Measurements from ENCODE around the gene SLC1A5. TPM values are rescaled to one million over a fixed set of nuclear protein-coding genes. Genes with fewer than 3 reads are reported as not detected.
A peak's percentile ranks its signal among the peaks of the same experiment; 100 is the strongest.

Gene SLC1A5
- polyA plus RNA-seq, 3 donors, result 34.6 to 64.9 (median 57.3) TPM

DNA sequence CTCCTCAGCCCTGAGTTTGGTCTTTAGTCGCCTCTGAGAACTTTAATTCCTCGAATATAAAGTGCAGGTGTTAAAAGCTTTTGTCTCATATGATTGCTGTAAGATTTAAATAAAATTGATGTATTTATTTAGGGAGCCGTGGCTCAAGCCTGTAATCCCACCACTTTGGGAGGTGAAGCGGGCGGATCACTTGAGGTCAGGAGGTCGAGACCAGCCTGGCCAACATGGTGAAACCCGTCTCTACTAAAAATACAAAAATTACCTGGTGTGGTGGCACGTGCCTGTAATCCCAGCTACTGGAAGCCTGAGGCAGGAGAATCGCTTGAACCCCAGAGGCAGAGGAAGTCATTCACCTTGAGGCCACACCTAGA, 559 bp upstream of the SLC1A5 start:
- Mint-ChIP-seq H3K27me3 (ENCODE audit: low read depth in 3 of 3) (peaks cover 0 to 3% (median 3%) of the 10 kb centered on the region in 3 donors), H3K4me3 (no peak overlapping the region), H3K4me1 (peaks cover 38% of the 10 kb centered on the region), H3K9me3 (no peaks in the 10 kb centered on the region), H3K36me3 (peaks cover 2 to 7% of the 10 kb centered on the region in 2 donors), H3K27ac (no peak overlapping the region)
- no peak overlapping the region for H2AFZ ChIP-seq (ENCODE audit: insufficient read depth, low read depth, low read length, poor library complexity, severe bottlenecking)
- TF ChIP-seq, protein P1, sequence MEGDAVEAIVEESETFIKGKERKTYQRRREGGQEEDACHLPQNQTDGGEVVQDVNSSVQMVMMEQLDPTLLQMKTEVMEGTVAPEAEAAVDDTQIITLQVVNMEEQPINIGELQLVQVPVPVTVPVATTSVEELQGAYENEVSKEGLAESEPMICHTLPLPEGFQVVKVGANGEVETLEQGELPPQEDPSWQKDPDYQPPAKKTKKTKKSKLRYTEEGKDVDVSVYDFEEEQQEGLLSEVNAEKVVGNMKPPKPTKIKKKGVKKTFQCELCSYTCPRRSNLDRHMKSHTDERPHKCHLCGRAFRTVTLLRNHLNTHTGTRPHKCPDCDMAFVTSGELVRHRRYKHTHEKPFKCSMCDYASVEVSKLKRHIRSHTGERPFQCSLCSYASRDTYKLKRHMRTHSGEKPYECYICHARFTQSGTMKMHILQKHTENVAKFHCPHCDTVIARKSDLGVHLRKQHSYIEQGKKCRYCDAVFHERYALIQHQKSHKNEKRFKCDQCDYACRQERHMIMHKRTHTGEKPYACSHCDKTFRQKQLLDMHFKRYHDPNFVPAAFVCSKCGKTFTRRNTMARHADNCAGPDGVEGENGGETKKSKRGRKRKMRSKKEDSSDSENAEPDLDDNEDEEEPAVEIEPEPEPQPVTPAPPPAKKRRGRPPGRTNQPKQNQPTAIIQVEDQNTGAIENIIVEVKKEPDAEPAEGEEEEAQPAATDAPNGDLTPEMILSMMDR (IDR thresholded peaks at IDR 0.05), result no peak
- peaks cover 40% of the 10 kb centered on the region for H4K20me1 ChIP-seq (ENCODE audit: insufficient read depth, low read length)
- H3K9me3 ChIP-seq (replicated peaks in 1 of 2; ENCODE audit: control insufficient read depth in 1 of 2, insufficient read depth in 1 of 2, low read length in 2 of 2), result no peaks in the 10 kb centered on the region
- peaks cover 33 to 45% of the 10 kb centered on the region in 2 donors for H3K4me1 ChIP-seq (ENCODE audit: control insufficient read depth in 1 of 2, insufficient read depth in 2 of 2, low read length in 2 of 2)
- no peak overlapping the region for H3K27ac ChIP-seq (ENCODE audit: low read depth in 1 of 2, low read length in 2 of 2)
- WGBS (ENCODE audit: insufficient coverage), result 91% methylated on average over 5 of the region's 9 CpGs
- intact Hi-C loops (cut with micrococcal nuclease), result loop anchor here (5.0 kb wide), 2 partner anchors 63 to 323 kb away; partner anchors contain the start of genes AP2S1 (in 1 of the 2) and ZC3H4 (in 1 of the 2)
- no peak for DNase-seq
- H3K9ac ChIP-seq (ENCODE audit: insufficient read depth, low read length, poor library complexity, severe bottlenecking), result no peak overlapping the region
- peaks cover 1 to 2% of the 10 kb centered on the region in 2 donors for H3K36me3 ChIP-seq (replicated peaks in 1 of 2; ENCODE audit: control insufficient read depth in 1 of 2, insufficient read depth in 2 of 2, low read length in 2 of 2)
- H3K4me3 ChIP-seq (replicated peaks in 1 of 3; ENCODE audit: low read depth in 2 of 3, low read length in 3 of 3), result peak overlapping the region in 1 of 3 experiments; percentile 93
- H3K79me2 ChIP-seq (ENCODE audit: insufficient read depth, low read length), result peaks cover 45% of the 10 kb centered on the region
- H3K4me2 ChIP-seq (replicated peaks; ENCODE audit: extremely low read depth, low read length, poor library complexity, severe bottlenecking), result peak overlapping the region; percentile 98
- H3K27me3 ChIP-seq (ENCODE audit: control insufficient read depth in 2 of 2, insufficient read depth in 2 of 2, low read length in 2 of 2), result no peaks in the 10 kb centered on the region

DNA sequence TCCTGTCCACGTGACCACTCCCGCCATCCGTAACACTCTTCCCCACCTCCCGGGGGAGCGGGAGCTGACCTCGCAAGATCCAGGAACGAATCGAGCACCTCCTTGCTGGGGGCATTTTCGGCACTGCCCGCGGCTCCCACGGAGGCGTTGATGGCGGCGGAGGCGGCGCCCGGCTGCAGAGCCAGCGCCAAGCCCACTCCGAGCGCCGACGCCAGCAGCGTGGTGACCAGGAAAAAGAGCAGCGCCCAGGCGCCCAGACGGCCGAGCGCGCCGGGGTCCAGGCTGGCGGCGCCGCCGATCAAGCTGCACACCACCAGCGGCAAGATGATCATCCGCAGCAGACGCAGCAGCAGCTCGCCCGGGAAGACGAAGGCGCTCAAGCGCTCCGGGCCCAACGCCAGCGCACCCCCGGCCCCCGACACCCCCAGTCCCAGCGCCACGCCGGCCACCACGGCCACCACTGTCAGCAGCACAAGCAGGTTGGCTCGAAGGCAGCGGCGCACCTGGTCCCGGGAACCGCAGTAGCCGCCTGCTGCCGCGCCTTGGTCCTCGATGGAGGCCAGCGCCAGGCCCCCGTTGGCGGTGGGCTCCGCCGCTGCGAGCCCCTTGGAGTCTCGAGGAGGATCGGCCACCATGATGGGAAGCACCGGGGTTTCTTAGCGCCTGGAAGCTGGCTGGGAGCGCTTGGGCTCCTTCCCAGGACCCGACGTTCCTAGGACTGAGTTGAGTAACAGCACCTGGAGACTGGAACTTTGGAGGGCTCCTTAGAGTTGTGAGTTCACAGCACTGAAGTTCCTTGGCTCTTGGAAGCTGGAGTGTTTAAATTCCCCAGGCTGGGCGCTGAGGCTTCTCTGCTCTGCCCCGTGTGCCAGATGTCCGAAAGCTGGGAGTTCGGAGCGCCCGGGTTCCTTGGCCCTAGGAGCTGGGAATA, 798 bp downstream of the SLC1A5 start:
- Histone ChIP-seq H3K9me3 (replicated peaks in 1 of 2; ENCODE audit: control insufficient read depth in 1 of 2, insufficient read depth in 1 of 2, low read length in 2 of 2) (no peaks in the 10 kb centered on the region), H3K4me1 (ENCODE audit: control insufficient read depth in 1 of 2, insufficient read depth in 2 of 2, low read length in 2 of 2) (peaks cover 35 to 50% of the 10 kb centered on the region in 2 donors), H3K9ac (ENCODE audit: insufficient read depth, low read length, poor library complexity, severe bottlenecking) (peak overlapping the region; percentile 77), H3K79me2 (ENCODE audit: insufficient read depth, low read length) (peaks cover 58% of the 10 kb centered on the region), H3K4me2 (replicated peaks; ENCODE audit: extremely low read depth, low read length, poor library complexity, severe bottlenecking) (peak overlapping the region; percentile 98), H3K27me3 (ENCODE audit: control insufficient read depth in 2 of 2, insufficient read depth in 2 of 2, low read length in 2 of 2) (no peaks in the 10 kb centered on the region), H3K27ac (ENCODE audit: low read depth in 1 of 2, low read length in 2 of 2) (peak overlapping the region; percentile 76 to 91), H3K36me3 (replicated peaks in 1 of 2; ENCODE audit: control insufficient read depth in 1 of 2, insufficient read depth in 2 of 2, low read length in 2 of 2) (peaks cover 14 to 16% of the 10 kb centered on the region in 2 donors), H4K20me1 (ENCODE audit: insufficient read depth, low read length) (peaks cover 54% of the 10 kb centered on the region), H3K4me3 (replicated peaks in 1 of 3; ENCODE audit: low read depth in 2 of 3, low read length in 3 of 3) (peak overlapping the region; percentile 84 to 93 (median 92)), H2AFZ (ENCODE audit: insufficient read depth, low read depth, low read length, poor library complexity, severe bottlenecking) (peak overlapping the region; percentile 72)
- TF ChIP-seq, protein P1 (IDR thresholded peaks at IDR 0.05), result no peak
- peaks cover 0 to 3% (median 0%) of the 10 kb centered on the region in 3 donors for H3K27me3 Mint-ChIP-seq (ENCODE audit: low read depth in 3 of 3)
- H3K9me3 Mint-ChIP-seq, result no peaks in the 10 kb centered on the region
- H3K4me3 Mint-ChIP-seq, result peak overlapping the region; percentile 95 to 97
- H3K4me1 Mint-ChIP-seq, result peaks cover 46% of the 10 kb centered on the region
- under 1% methylated on average over 80 of the region's 80 CpGs for WGBS (ENCODE audit: insufficient coverage)
- H3K36me3 Mint-ChIP-seq, result peaks cover 14 to 21% of the 10 kb centered on the region in 2 donors
- peak overlapping the region; percentile 88 to 95 (median 94) for H3K27ac Mint-ChIP-seq
- peak in 2 of 3 donors; percentile 17 to 23 for DNase-seq
- intact Hi-C loops (cut with micrococcal nuclease), result loop anchor here (2.0 to 5.0 kb wide), 3 partner anchors 37 to 325 kb away; partner anchors contain the start of genes AP2S1 (in 1 of the 2) and ZC3H4 (in 1 of the 2)

Measured in CD14-positive monocyte (primary cell).